HG02840 (cell line): ENCODE results near the gene XPNPEP2.

Experiments
- ATAC-seq: cut with Tn5 transposase; IDR thresholded peaks from one replicate; pipeline ENCODE4 v1.9.1; 2021; ENCODE audit warnings: mild to moderate bottlenecking, moderate library complexity, moderate number of reproducible peaks; ENCODE audit not compliant: unreplicated experiment, low FRiP score

Gene XPNPEP2

DNA sequence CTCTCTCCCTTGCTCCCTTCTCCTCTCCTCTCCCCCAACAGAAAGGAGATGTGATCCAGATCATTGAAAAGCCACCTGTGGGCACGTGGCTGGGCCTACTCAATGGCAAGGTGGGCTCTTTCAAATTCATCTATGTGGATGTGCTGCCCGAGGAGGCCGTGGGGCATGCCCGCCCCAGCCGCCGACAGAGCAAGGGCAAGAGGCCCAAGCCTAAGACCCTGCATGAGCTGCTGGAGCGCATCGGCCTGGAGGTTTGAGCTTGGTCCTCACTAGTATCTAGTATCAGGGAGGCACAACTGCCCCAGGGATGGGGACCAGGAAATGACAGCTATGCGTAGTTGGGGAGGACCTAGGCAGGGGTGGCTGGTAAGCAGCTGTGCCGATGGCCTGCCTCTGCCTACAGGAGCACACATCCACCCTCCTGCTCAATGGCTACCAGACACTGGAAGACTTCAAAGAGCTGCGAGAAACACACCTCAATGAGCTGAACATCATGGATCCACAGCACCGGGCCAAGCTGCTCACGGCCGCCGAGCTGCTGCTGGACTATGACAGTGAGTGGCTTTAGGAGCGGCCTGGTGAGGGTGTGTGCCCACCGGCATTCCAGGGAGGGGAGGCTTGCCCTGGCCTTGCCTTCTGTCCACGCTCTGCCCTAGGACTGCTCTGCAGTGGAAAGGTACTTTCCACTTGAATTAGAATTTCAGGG is 54.0 kb downstream of the XPNPEP2 start:
- ATAC-seq = no peak

DNA sequence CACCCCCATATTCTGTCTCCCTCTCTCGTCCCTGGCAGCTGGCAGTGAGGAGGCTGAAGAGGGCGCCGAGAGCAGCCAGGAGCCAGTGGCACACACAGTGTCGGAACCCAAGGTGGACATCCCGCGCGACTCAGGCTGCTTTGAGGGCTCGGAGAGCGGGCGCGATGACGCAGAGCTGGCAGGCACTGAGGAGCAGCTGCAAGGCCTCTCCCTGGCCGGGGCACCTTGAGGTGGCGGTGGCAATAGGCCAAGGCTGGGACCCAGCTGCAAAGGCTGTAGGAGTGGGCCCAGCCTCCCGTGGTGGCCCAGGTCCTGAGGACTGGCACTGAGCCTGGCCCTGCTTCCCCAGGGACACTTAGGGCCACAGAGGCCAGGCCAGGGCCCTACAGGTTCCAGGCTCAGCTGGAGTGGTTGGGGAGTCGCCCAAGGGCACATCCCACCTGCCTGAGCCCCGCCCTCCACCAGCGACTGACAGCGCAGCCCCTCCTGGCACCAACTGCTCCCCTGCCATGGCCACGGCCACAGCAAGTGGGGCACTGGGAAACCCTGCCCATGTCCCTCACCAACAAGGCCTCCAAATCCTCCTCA is 54.9 kb downstream of the XPNPEP2 start:
- no peak for ATAC-seq

DNA sequence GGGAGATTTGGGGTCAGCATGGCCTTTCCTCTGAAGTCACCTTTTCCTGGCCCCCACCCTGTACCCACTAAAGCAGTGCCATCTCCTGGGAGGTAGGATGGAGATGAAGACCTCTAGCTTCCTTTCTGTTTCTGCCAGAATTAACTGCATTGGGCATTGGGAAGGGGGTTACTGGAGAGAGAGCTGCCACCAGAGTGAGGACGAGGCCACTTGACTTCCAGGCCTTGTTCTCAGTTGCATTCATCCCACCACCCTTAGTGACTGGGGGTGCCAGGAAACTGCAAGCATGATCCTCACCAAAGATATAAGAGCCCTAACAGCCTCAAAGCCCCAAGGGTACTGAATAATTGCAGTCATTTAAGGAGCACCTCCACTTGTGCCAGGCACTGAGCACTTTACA is 56.8 kb downstream of the XPNPEP2 start:
- no peak for ATAC-seq

DNA sequence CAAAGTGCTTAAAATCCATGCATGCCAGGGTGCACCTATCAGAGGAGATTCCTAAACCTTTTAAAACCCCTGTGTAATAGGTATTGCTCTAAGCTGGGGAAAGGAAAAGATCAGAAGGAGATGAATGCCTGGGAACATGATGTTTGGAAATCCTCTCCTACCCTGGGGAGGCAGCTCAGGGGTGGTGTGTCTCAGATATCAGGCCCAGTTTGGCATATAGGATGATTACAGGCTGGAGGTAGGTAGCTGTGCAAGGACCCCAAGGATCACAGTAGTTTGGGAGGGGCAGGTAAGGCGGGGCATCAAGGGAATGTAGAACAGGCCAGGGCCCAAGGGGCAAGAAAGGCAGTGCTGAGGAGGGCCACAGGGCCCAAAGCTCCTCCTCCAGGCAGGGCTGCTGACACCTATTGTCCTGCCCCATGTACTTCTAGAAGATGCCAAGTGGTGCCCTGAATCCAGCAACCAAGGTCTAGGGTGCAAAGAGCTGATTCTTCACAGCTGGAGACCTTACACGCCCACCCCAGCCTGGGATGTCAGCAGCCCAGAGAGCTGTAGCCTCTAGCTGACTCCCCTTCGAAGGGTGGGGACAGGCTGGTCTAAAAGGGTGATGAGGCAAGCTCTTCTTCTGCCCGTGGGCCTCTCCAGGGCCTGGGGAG is 58.6 kb downstream of the XPNPEP2 start:
- no peak for ATAC-seq

DNA sequence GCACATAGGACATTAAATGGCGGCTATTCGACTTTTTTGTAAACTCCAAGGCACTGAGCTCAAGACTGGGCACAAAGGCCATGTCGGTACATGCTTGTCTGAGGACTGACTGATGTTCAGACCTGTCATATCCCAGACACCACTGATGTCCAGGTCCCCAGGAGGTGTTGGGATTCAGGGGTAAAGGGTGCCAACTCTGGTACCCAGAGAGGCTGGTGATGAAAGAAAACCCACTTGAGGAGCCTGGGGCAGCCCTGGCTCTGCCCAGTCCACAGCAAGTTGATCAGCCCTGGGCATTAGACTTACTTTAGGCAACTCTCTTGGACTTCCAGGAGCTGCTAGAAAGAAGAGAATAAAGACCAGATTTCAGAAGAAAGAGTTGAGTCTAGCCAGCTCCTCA is 59.7 kb downstream of the XPNPEP2 start:
- no peak for ATAC-seq

DNA sequence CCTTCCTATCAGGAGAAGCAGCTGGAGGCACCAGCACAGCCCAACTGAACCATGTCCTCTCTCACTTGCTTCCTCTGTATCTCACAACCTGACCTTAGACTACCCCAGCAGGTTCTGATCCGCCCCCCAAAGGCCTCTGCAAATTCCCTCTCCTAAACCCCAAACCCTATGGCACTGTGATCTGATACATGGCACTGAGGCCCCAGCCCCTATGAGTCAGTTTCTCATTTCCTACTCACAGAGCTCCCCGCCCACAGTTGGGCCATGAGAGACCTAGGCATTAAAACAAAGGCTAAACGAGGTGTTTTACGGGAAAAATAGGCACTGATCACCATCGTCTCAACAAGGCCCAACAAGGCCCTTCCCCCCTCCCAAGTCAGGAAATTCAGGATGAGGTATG is 60.1 kb downstream of the XPNPEP2 start:
- no peak for ATAC-seq

DNA sequence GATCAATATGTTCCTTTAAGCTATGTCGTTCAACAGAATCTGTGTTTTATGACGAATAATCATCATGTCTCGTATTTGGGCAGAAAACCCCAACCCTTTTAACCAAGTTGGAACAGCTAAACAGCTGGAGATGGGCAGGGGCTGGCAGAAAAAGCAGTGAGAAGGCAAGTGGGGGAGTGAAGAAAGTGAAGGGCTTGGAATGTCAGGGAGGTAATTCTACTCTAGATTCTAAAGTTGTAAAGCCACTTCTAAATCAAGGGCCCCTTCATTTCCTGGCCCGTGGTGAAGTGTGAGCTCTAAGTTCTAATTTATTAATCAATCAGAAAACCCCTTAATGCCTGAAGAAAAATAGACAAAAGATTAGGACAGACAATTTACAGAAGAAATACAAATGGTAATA is 61.4 kb downstream of the XPNPEP2 start:
- no peak for ATAC-seq

DNA sequence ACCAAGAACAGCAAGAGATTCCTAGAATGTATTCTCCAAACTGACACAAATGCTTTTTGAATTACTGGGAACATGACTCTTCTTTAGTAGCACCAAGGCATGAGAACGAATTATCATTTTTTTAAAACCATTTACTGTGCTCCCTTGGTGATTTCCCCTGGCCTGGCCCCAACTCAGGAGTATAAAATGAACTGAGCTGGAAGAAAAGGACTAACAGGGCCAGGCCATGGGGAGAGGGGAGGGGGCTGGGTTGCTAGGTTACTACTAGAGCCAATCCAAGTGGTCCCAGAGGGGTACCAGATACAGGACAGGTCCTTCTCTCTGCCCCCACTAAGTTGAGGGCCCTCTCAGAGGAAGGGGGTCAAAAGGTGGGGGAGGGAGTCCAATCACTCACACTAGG is 64.1 kb downstream of the XPNPEP2 start:
- no peak for ATAC-seq

DNA sequence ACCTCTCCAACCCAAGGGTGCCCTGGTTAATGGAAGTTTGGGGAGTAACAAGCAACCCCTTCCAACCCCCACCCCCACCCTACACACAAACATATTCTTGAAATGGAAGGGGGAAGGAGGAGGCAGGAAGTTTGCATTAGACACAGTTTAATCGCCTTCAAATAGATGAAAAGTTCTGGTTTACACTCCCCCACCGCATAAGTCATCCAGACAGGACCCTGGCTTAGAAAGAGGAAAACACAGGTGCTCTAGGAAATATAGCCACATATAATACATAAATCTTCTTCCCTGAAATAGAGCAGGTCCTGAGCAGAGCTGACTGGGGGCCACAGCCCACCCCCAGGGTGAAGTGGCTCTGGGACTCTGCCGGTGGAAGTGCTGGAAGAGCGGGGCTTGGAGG is 66.0 kb downstream of the XPNPEP2 start:
- ATAC-seq = no peak

DNA sequence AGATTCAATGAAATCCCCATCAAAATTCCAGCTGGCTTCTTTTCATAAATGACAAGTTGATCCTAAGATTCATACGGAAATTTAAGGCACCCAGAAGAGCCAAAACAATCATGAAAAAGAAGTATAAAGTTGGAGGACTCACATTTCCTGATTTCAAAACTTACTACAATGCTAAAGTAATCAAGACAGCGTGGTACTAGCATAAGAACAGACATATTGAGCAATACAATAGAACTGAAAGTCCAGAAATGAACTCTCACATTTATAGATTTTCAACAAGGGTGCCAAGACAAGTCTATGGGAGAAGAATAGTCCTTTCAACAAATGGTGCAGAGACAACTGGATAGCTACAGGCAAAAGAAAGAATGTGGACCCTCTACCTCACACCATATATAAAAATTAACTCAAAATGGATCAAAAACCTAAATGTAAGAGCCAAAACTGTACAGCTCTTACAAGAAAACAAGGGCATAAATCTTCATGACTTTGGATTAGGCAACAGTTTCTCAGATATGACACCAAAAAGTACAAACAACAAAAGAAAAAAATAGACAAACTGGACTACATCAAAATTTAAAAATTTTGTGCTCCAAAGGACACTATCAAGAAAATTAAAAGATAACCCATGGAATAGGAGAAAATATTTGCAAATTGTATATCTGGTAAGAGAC is 69.5 kb downstream of the XPNPEP2 start:
- ATAC-seq = no peak

DNA sequence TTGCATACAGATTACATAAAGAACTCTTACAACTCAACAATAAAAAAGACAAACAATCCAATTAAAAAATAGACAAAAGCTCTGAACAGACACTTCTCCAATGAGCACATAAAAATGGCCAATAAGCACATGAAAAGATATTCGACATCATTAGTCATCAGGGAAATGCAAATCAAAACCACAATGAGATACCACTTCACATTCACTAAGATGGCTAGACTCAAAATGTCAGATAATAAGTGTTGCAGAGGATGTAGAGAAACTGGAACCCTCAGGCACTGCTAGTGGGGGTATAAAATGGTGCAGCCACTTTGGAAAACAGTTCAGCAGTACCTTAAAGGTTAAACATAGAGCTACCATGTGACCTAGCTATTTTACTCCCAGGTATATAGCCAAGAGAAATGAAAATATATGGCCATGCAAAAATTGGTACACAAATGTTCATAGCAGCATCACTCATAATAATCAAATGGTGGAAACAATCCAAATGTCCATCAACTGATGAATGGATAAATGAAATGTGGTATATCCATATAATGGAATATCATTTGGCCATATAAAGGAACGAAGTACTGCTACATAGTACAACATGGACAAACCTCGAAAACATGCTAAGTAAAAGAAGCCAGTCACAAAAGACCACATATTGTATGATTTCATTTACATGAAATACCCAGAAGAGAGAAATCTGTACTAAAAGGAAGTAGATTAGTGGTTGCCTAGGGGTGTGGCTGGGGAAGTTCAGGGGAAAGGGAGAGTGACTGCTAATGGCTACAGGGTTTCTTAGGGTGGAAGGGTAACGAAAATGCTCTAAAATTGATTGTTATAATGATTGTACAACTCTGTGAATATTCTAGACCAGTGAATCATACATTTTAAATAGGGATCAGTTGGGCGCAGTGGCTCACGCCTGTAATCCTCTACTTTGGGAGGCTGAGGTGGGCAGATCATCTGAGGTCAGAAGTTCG is 70.3 kb downstream of the XPNPEP2 start:
- ATAC-seq = no peak

DNA sequence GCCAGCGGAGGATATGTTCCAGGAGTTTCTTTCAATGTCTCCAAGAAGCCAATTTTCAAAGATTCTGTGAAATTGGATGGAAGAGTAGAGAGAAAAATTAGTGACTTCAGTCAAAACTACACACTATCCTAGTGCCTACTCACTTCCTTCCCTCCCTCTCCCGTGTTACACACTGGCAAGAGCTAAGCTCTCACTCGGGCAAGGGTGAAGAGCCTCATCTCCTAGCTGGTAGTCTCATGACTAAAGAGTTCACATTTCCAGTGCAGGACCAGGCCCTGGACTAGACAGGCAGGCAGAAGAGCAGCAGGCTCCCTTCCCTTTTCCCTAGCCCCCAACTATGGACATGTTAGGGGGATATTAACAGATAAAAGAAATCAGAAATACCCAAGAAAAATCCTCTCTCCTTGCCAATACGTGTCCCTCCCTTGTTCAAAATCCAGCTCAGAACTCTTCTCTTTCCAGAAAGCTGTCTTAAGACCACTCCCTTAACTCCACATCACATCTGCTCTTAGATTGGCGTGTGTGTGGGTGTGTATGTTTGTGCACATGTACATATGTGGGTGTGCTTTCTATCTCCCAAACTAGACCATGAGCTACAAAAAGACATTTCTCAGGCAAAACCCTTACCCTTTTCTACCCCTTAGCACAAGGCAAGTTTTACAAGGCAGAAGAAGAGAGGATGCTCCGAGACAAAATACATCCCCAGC is 75.0 kb downstream of the XPNPEP2 start:
- ATAC-seq = no peak

DNA sequence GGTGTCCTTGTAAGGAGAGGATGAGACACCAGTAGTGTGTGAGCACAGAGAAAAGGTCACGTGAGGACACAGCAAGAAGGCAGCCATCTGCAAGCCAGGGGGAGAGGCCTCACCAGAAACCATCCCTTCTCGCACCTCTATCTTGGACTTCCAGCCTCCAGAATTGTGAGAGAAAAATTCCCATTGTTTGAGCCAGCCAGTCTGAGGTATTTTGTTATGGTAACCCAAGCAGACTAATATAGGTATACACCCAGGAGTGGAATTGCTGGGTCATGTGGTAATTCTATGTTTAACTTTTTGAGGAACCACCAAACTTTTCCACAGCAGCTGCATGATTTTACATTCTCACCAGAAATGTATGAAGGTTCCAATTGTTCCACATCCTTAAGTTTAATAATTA is 79.3 kb downstream of the XPNPEP2 start:
- no peak for ATAC-seq
